Activated CD8-positive, alpha-beta memory T cell treated with anti-CD3 and anti-CD28 coated beads, Interleukin-2, amount 50 U/mL, for 1 hour (primary cell): Measurements from ENCODE around the gene ANKRD12.

ENCODE experiments used
- DNase-seq: peaks from one replicate; pipeline ENCODE4 v3.0.0-alpha.2; 2020; ENCODE audit errors: extremely low read depth

ANKRD12 gene

DNA sequence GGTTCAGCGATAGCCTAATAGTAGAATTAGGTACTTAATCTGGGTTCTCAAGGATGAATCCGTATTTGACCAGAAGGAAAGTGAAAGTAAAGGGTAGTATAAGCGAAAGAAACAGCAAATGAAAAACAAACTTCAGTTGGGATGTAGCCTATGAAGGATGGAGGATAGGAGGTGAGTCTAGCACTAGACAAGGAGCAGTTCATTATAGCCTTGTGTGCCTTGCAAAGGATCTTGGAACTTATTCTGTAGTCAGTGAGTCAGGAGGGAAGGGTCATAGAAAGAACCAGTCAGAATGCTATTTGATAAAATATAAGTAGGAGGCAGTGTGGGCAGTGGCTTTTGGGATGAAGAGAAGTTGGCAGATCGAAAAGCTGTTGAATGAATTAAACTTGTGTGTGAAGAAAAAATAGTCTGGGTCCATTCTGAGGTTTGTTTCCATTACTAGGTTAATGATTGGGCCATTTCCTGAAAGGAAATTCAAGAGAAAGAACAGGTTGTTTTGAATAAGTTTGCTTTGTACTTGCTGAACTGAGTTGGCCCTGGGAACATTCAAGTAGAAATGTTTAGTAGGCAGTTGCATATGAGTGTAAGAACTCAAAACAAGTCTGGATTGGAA is 48.5 kb downstream of the ANKRD12 start:
- no peak for DNase-seq

DNA sequence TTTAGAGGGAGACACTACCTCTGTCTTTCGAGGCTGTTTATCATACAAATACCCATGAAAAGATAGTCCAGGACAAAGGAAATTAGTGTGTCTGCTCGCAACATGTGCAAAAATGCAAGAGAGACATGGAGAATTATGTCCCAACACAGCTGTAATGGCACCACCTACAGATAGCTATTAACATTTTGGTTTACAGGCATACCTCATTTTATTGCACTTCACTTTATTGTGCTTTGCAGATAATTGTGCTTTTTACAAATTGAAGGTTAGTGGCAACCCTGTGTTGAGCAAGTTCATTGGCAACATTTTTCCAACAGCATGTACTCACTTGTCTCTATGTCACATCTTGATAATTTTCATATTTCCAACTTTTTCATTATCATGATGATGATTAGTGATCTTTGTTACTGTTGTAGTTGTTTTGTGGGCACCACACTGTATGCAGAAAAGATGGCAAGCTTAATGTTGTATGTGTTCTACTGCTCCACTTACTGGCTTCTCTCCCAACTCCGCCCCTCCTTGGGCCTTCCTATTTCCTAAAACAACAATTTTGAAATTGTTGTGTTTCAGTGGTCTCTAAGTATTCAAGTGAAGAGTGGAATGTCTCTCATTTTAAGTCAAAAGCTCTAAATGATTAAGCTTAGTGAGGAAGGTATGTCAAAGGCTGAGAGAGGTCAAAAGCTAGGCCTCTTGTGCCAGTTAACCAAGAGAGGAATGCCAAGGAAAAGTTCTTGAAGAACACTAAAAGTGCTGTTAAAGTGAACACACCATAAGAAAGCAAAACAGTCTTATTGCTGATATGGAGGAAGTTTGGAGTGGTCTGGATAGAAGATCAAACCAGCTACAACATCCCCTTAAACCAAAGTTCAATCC is 52.0 kb downstream of the ANKRD12 start:
- DNase-seq: no peak

DNA sequence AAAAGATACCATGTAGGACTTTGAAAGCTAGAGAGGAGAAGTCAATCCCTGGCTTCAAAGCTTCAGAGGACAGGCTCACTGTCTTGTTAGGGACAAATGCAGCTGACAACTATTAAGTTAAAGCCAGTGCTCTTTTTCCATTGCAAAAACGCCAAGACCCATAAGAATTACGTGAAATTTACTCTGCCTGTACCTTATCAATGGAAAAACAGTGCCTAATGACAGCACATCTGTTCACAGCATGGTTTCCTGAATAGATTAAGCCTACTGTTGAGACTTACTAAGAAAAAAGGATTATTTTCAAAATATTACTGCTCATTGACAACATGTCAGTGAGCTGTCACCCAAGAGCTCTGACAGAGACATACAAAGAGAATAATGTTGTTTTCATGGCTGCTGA is 52.9 kb downstream of the ANKRD12 start:
- no peak for DNase-seq

DNA sequence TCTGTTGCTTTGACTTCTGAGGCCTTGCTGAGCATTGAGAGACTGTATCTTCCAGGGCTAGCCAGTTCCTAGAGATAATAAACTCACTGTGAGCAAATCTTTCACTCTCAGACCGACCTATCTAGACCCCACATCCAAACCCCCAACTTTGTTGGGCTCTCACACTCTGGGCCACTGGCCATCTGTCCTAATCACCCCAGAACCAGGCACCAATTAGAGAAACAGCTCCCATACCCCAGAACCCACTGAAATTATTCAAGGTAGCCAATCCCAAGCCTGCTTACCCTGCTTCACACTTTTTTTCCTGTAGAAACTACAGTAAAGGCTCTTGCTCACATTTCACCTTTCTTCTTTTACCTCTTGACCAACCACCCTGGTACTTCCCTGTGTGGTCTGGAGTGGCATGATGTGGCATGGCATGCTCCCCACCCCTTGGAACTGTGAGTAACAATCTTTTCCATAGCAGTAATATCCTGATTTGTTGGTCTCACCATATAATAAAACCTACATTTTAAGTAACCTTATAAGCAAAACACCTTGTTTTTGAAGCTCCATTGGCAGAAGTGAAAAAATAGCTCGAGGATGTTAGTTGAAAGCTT is 55.2 kb downstream of the ANKRD12 start:
- no peak for DNase-seq

DNA sequence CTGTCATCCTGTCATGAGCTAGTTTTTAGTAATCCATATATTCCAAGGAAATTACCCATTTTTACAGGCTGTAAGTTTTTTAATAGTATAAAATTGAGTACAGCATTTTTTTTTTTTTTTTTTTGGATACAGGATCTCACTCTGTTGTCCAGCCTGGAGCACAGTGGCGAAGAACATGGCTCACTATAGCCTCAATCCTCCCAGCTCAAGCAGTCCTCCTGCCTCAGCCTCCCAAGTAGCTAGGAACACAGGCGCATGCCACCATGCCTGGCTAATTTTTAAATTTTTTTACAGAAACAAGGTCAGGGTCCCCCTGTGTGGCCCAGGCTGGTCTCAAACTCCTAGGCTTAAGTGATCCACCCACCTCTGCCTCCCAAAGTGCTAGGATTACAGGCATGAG is 56.5 kb downstream of the ANKRD12 start:
- DNase-seq: no peak

DNA sequence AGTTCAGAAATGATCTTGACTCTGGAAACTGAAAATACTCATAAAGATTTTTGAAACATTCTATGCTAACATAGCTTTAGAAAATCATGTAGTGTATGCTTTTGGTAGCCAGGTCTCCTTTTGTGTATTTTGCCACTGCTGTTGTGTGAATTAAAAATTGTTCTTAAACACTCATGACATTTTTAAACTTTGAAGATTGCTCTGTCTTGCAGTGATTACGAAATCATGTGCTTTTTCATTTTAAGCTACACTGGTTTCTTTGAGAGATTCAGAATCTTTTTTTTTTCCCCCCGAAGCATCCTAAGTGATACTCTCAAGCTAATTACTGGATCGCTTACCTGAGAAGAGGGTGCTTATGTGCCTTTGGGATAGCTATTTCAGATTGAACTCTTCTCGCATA is 60.0 kb downstream of the ANKRD12 start:
- DNase-seq: no peak

DNA sequence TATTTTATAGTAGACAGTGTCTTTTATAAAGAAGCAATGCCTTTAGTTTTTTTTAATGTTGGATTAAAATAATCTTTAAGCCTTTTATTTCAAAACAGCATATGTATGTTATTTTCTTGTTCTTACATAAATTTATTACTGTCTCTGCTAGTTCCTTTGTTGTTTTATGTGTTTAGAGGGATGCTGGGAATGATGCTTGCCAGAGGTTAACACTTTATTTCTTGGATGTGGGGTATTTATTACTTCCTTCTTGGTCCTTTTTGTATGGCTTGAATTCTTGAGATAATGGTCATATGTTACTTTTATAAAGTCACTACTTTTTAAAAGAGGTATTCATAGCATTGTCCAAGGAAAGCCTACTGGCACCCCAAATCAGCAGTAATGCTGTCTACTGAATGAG is 63.1 kb downstream of the ANKRD12 start:
- DNase-seq: no peak

DNA sequence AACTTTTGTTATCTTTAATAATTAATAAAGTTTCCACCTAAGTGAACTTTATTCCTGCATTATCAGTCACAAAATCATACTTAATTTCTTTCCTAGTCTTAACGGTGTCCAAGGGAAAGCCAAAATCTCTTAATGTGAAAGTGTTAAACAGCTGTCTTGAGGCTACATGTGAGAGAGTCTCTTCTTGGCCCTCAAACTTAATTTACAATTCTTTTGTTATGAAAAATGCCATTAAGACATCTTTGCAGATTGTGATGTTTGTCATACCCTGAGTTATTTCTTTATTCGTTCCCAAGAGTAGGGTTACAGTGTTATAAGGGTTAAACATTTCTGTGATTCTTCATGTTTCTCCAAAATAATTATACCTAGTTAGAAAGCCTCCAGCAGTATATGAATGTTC is 64.6 kb downstream of the ANKRD12 start:
- no peak for DNase-seq

DNA sequence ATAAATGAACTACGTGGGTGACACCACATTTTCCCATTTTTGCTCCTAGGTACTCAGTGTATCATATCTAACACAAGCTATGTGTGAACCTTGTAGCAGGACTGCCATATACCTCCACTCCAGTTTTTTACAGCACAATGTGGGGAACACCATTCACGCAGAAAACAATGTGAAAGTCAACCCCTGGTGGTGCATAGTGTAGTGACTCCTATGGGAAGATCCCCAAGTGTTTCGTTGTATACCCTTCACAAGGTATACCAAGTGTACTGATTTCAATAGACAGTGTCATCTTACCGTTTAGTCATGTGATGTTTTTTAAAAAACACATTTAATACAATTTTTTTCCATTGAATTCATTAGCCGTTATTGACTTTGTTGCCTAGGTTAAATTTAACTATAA is 68.1 kb downstream of the ANKRD12 start:
- no peak for DNase-seq

DNA sequence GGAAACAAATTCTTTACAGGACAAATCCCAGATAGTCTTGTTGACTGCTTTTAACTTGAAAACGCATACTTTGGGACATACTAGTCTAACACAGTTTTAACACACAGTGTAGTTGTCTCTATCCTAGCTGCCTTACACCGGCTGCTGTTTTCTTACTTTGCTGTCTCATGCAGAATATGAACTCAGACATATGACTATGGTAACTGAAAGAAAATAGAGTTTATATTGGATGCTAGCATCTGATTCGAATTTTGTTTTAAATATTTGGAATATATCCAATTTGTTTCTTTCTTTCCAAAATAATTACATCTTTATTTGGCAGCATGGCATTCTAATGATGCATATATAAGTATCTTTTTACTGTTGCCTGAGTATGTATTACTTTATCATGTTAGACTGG is 69.8 kb downstream of the ANKRD12 start:
- DNase-seq: no peak

DNA sequence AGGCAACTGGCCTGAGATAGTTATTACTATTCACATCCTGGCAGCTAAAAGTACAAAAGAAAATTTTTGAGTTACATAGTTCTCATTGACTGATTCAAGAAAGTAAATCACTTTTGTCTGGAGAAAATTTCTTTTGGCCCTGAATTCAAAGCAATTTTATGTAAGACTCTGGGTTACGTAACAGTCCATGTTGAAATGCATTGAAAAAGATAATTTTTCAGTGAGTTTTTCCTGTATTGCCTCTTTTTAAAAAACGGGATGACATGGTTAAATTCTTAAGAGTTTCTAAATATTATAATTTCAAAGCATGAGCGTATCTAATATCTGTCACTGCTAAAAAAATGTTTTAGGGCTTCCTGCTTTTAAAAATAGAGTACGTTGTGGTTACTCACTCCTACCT is 72.7 kb downstream of the ANKRD12 start:
- no peak for DNase-seq

DNA sequence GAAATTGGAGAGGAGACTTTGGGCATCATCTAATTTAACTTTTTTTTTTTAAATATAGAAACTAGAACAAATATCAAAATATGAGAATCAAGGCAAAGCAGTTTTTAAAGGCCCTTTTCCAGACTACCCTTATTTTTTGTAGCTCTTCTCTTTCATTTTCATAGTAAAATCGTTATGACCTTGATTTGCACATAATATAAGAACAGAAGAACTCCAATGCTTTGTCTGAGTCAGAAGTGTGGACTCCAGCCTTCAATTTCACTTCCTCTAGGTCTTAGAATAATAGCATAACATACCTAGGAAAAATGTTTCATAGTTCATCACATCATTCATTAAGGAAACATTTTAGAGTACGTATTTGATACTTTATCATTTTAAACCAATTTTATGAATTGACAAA is 74.4 kb downstream of the ANKRD12 start:
- DNase-seq: no peak

DNA sequence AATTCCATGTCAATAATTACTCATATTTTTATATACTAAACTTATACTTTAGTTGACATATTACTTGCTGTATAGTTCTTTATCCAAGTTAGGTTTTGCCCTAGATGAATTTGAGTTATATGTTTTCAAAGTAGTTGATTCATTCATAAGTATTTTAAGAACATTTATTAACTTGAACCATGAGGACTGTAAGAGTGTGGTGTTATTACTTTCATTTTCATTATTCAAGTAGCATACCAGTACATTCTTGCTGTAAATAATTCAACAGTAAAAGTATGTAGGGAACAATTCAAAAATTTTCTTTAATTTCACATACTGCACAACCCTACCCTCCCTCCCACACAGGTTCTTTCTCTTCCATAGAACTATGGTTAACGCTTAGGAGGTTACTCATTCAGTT is 75.4 kb downstream of the ANKRD12 start:
- DNase-seq: no peak

DNA sequence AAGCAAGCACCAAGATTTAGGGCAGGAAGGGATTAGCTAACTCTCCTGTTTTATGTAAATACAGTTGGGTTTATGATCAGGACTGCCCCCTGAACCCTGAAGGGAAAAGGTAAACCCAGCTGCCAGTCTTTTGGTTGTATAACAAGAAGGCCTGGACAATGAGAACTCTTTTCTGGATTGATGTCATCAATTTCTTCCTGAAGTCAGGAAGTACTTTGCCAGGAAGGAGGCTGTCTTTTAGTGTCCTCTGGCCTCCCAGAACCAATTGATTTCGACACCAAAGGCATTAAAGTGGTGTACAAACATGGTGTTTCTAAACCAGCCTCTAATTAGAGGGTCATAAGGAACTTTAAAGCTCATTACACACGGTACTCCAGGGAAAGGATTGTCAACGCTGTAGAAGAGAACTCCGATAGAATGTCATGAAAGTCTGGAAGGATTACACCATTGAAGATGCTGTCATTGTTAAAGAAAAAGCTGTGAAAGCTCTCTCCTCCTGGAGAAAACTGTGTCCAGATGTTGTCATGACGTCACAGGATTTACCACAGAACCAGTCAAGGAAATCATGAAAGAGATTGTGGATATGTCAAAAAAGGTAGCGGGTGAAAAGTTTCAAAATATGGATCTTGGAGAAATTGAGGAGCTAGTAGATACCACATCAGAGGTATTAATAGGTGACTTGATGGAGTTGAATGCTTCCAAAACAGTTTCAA is 78.8 kb downstream of the ANKRD12 start:
- DNase-seq: no peak

DNA sequence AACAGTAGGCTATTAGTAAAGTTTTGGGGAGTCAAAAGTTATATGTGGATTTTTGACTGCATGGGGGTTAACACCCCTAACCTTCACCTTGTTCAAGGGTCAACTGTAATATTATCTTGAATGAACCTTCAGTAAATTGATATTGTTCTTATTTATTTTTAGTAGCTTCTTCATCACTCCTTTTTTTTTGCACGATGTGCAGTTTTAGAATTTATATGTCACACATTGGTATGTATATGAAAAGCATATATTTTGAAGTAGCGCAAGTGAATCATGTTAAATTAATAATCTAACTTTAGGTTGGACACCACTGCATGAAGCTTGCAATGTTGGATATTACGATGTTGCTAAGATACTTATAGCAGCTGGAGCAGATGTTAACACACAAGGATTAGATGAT is 79.9 kb downstream of the ANKRD12 start:
- DNase-seq: no peak

DNA sequence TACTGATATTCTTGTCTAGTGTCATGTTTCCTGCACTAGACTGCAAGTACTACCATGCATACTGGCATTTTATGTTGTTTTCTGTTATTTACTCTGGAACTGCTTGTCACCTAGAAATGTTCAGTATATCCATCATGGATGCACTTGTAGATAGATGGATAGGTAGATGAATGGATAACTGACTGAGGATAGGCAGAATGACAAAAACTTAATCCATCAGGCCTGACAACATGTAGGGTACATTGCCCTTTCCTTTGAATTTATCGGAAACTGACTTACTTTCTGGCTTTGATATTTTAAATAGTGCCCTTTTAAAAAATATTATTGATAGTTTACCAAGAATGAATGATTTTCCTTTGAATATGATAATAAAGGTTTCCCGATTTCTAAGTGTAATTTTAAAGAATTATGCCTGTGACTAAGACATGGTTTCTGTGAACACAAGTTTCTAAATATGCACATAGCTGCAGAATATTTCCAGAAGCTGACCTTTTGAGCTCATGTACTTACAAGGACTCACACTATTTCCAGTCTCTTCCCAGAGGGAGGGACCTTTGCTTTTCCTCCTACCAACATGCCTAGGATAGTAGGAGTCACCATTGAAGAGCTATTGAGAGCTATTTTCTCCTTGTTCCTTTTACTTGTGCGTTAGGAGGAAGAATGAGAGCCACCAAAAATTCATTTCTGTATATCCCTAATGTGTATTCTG is 81.3 kb downstream of the ANKRD12 start:
- DNase-seq: no peak

DNA sequence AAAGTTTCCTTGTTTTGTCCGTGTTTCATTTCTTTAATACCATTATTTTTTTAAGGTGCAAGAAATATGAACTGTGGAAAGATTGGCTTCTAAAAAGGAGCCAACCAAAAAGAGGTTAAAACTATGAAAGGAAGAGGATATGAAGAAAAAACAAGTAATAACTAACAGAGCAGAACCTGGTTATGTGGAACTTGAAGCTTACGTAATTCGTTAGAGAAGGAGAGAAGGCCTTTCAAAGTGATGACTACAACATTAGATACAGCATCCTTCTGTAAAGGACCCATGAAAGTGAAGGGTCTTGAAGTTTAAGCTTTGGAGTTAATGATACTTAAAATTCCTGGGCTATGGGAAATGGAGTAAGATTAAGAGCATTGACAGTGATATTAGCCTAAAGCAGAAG is 84.5 kb downstream of the ANKRD12 start:
- no peak for DNase-seq

DNA sequence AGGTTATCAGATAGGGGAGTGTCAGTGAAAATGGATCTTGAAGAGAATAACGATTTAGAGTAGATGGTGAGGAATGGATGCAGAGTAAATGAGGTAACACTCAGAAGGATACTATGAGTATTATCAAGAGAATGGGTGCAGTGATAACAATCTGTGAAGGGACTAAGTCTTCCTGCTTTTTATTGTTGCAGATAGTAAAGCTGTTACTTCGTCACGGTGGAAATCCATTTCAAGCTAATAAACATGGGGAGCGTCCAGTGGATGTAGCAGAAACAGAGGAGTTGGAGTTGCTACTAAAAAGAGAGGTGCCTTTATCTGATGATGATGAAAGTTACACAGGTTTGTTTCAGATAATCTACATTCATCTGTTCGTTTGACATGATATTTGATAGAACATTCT is 85.1 kb downstream of the ANKRD12 start:
- DNase-seq: no peak

DNA sequence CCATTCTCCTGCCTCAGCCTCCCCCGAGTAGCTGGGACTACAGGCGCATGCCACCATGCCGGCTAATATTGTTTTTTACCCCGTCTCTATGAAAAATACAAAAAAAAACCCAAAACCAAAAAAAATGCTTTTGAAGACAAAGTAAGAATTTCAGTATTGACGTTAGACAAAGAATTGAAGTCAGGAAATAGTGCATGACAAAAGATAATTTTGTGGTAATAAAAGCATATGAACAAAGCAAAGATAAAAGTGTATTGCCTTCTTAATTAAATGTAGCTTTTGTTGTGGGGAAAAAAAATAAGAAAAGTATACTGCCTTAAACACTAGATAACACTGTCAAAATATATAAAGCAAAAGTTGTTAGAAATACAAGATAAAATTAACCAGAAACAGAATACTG is 86.8 kb downstream of the ANKRD12 start:
- DNase-seq: no peak

DNA sequence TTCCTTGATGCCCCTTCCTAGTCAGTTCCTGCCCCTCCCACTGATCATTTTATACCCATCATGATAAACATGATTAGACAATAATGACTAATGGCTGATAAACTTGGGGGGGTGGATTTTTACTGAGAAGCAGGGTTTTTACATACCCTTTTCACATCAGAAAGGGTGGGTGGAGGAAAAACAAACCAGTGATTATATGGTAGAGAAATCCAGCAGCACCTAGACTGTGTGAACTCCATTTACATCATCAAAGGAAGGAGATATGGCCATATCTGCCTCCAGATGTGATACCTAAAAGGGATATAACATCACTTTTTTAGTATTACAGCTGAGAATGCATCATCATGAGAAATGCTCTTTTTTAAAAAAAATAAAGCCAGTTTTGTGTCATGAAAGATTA is 89.9 kb downstream of the ANKRD12 start:
- no peak for DNase-seq

DNA sequence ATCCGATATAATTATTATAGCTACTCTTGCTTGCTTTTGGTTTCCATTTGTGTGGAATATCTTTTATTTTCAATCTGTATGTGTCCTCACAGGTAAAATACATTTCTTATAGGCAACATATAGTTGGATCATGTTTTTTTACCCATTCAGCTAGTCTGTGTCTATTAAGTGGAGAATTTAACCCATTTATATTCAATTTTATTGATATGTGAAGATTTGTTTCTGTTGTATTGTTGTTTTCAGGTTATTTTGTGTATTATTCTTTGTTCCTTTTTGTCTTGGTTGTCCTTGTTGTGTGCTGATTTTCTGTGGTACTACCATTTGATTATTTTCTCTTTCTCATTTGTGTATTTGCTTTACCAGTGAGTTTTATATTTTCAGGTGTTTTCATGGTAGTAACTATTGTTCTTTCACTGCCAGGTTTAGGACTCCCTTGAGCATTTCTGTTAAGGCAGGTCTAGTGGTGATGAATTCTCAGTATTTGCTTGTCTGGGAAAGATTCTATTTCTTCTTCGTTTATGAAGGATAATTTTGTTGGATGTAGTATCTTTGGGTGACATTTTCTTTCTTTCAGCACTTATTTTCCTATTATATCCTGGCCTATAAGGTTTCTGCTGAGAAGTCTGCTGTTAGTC is 95.4 kb downstream of the ANKRD12 start:
- DNase-seq: no peak
